GM12892 (cell line): ENCODE measurements around the gene NAPEPLD.

Experiments
- POLR2A ChIP-seq: IDR thresholded peaks from 2 replicates; pipeline ENCODE4 v1.6.1; 2011; ENCODE audit warnings: low read depth, low read length, control low read depth
- POLR2AphosphoS5 ChIP-seq: IDR thresholded peaks from 2 replicates; pipeline ENCODE4 v1.6.1; 2011; ENCODE audit warnings: low read depth, low read length, control low read depth
- TAF1 ChIP-seq: IDR thresholded peaks from 2 replicates; pipeline ENCODE4 v1.6.1; 2011; ENCODE audit warnings: low read depth, mild to moderate bottlenecking, control low read depth, low read length, borderline replicate concordance

DNA sequence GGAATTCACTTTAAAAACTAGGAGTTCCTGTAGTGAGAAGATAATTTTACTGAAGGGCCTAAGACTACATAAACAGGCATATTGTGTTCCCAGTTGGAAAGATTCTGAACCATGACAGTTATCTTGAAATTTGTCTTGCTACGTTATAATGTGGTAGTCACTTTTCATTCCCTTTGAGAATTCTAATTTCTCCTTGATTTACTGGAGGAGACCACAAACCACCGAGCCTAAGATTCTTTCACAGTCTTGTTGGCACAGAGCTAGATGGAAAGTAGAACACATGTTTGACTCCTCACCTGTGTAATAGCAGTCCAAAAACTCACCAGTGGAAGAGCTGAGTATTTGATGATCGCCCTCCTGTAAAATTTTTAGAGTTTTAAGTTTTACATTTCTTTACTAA is 69.1 kb downstream of the NAPEPLD start:
- TF ChIP-seq POLR2AphosphoS5 (no peak), POLR2A (no peak), TAF1 (no peak)
